Central memory CD8-positive, alpha-beta T cell (primary cell): ENCODE measurements around the gene DENND2C.

Experiments used
- ATAC-seq: fragments of 150-1000 bp; cut with Tn5 transposase; replicated peaks from 2 replicates; pipeline ENCODE4 v1.10.0; 2022; ENCODE audit warnings: mild to moderate bottlenecking, moderate FRiP score, moderate number of reproducible peaks; ENCODE audit not compliant: poor library complexity, severe bottlenecking; ENCODE audit errors: extremely low read depth
- DNase-seq, 2 donors: peaks; one replicate each; pipeline ENCODE4 v3.0.0; 2021; ENCODE audit warnings: low spot score in 2 of 2
- H3K27ac Mint-ChIP-seq: one replicate; pipeline ENCODE4 v1.8.0; 2022; ENCODE audit warnings: low read depth, mild to moderate bottlenecking, moderate library complexity, mixed read lengths
- H3K27me3 Mint-ChIP-seq: one replicate; pipeline ENCODE4 v1.8.0; 2022; ENCODE audit warnings: mixed read lengths
- H3K36me3 Mint-ChIP-seq: one replicate; pipeline ENCODE4 v1.8.0; 2022; ENCODE audit warnings: mild to moderate bottlenecking, moderate library complexity, mixed read lengths; ENCODE audit not compliant: insufficient read depth
- H3K4me1 Mint-ChIP-seq: one replicate; pipeline ENCODE4 v1.8.0; 2022; ENCODE audit warnings: mixed read lengths
- H3K4me3 Mint-ChIP-seq: one replicate; pipeline ENCODE4 v1.8.0; 2022; ENCODE audit warnings: mild to moderate bottlenecking, moderate library complexity, mixed read lengths
- H3K9me3 Mint-ChIP-seq: one replicate; pipeline ENCODE4 v1.8.0; 2022; ENCODE audit warnings: mixed read lengths

The DENND2C gene

GRCh38 chr1:114623364-114623763 is 46.5 kb downstream of the DENND2C start:
- H3K27ac Mint-ChIP-seq, result no peak overlapping the region
- H3K36me3 Mint-ChIP-seq, result peaks cover 2% of the 10 kb centered on the region
- ATAC-seq, result no peak
- H3K9me3 Mint-ChIP-seq, result no peaks in the 10 kb centered on the region
- H3K4me3 Mint-ChIP-seq, result no peak overlapping the region
- DNase-seq, result no peak
- no peaks in the 10 kb centered on the region for H3K4me1 Mint-ChIP-seq
- peaks cover 1% of the 10 kb centered on the region for H3K27me3 Mint-ChIP-seq

- Mint-ChIP-seq H3K36me3 (peaks cover 4% of the 10 kb centered on the region), H3K27me3 (no peaks in the 10 kb centered on the region), H3K27ac (no peak overlapping the region), H3K9me3 (no peaks in the 10 kb centered on the region), H3K4me1 (no peaks in the 10 kb centered on the region), H3K4me3 (no peak overlapping the region)
- DNase-seq (no peak), ATAC-seq (no peak)
Measured at GRCh38 chr1:114620419-114620818, 49.4 kb downstream of the DENND2C start.

GRCh38 chr1:114618606-114619005 is 51.2 kb downstream of the DENND2C start:
- ATAC-seq (no peak), DNase-seq (no peak)
- Mint-ChIP-seq H3K36me3 (peaks cover 4% of the 10 kb centered on the region), H3K27me3 (no peaks in the 10 kb centered on the region), H3K4me1 (no peaks in the 10 kb centered on the region), H3K9me3 (no peaks in the 10 kb centered on the region), H3K27ac (no peak overlapping the region), H3K4me3 (no peak overlapping the region)

- H3K4me3 Mint-ChIP-seq, result no peak overlapping the region
- no peak for DNase-seq
- no peaks in the 10 kb centered on the region for H3K36me3 Mint-ChIP-seq
- H3K9me3 Mint-ChIP-seq, result no peaks in the 10 kb centered on the region
- H3K4me1 Mint-ChIP-seq, result no peaks in the 10 kb centered on the region
- H3K27me3 Mint-ChIP-seq, result no peaks in the 10 kb centered on the region
- ATAC-seq, result no peak
- H3K27ac Mint-ChIP-seq, result no peak overlapping the region
Measured at GRCh38 chr1:114610546-114611245, 59.2 kb downstream of the DENND2C start.

- H3K9me3 Mint-ChIP-seq, result no peaks in the 10 kb centered on the region
- no peak for ATAC-seq
- H3K4me3 Mint-ChIP-seq, result no peak overlapping the region
- H3K4me1 Mint-ChIP-seq, result no peaks in the 10 kb centered on the region
- H3K27ac Mint-ChIP-seq, result no peak overlapping the region
- H3K36me3 Mint-ChIP-seq, result no peaks in the 10 kb centered on the region
- DNase-seq, result no peak
- H3K27me3 Mint-ChIP-seq, result no peaks in the 10 kb centered on the region
Measured at GRCh38 chr1:114609826-114610225, 60.0 kb downstream of the DENND2C start.

- H3K36me3 Mint-ChIP-seq, result no peaks in the 10 kb centered on the region
Measured at GRCh38 chr1:114609026-114609425, 60.8 kb downstream of the DENND2C start.

GRCh38 chr1:114607223-114607622 is 62.6 kb downstream of the DENND2C start:
- no peaks in the 10 kb centered on the region for H3K36me3 Mint-ChIP-seq
- no peak overlapping the region for H3K4me3 Mint-ChIP-seq
- H3K27ac Mint-ChIP-seq, result no peak overlapping the region
- H3K4me1 Mint-ChIP-seq, result no peaks in the 10 kb centered on the region
- no peaks in the 10 kb centered on the region for H3K27me3 Mint-ChIP-seq
- DNase-seq (no peak), ATAC-seq (no peak)
- no peaks in the 10 kb centered on the region for H3K9me3 Mint-ChIP-seq

More at GRCh38 chr1:114609026-114609425, 60.8 kb downstream of the DENND2C start:
- H3K27me3 Mint-ChIP-seq, result no peaks in the 10 kb centered on the region
- no peak overlapping the region for H3K4me3 Mint-ChIP-seq
- H3K27ac Mint-ChIP-seq, result no peak overlapping the region
- no peaks in the 10 kb centered on the region for H3K4me1 Mint-ChIP-seq
- ATAC-seq (no peak), DNase-seq (no peak)
- no peaks in the 10 kb centered on the region for H3K9me3 Mint-ChIP-seq

- Mint-ChIP-seq H3K27me3 (peaks cover 7% of the 10 kb centered on the region), H3K4me3 (no peak overlapping the region), H3K9me3 (no peaks in the 10 kb centered on the region), H3K4me1 (no peaks in the 10 kb centered on the region), H3K27ac (no peak overlapping the region), H3K36me3 (peaks cover 1% of the 10 kb centered on the region)
- DNase-seq (no peak), ATAC-seq (no peak)
Measured at GRCh38 chr1:114597949-114598348, 71.9 kb downstream of the DENND2C start.

GRCh38 chr1:114595602-114596001 is 74.2 kb downstream of the DENND2C start:
- Mint-ChIP-seq H3K36me3 (peaks cover 1% of the 10 kb centered on the region), H3K4me1 (no peaks in the 10 kb centered on the region), H3K27me3 (peaks cover 11% of the 10 kb centered on the region), H3K9me3 (no peaks in the 10 kb centered on the region), H3K4me3 (no peak overlapping the region), H3K27ac (no peak overlapping the region)
- no peak for DNase-seq
- no peak for ATAC-seq

GRCh38 chr1:114594046-114594445 is 75.8 kb downstream of the DENND2C start:
- Mint-ChIP-seq H3K36me3 (peaks cover 1% of the 10 kb centered on the region), H3K9me3 (no peaks in the 10 kb centered on the region), H3K4me3 (no peak overlapping the region), H3K27me3 (peaks cover 11% of the 10 kb centered on the region), H3K27ac (no peak overlapping the region), H3K4me1 (no peaks in the 10 kb centered on the region)
- DNase-seq, result no peak
- ATAC-seq, result no peak

GRCh38 chr1:114589122-114589521 is 80.7 kb downstream of the DENND2C start:
- Mint-ChIP-seq H3K9me3 (no peaks in the 10 kb centered on the region), H3K4me3 (no peak overlapping the region), H3K27me3 (peaks cover 11% of the 10 kb centered on the region), H3K27ac (no peak overlapping the region), H3K4me1 (no peaks in the 10 kb centered on the region), H3K36me3 (peaks cover 1% of the 10 kb centered on the region)
- no peak for ATAC-seq
- DNase-seq, result no peak

- H3K36me3 Mint-ChIP-seq, result peaks cover 1% of the 10 kb centered on the region
- no peak for DNase-seq
- no peak overlapping the region for H3K4me3 Mint-ChIP-seq
- no peak for ATAC-seq
- H3K27me3 Mint-ChIP-seq, result peaks cover 6% of the 10 kb centered on the region
- no peaks in the 10 kb centered on the region for H3K9me3 Mint-ChIP-seq
- no peaks in the 10 kb centered on the region for H3K4me1 Mint-ChIP-seq
- H3K27ac Mint-ChIP-seq, result no peak overlapping the region
Measured at GRCh38 chr1:114588196-114588689, 81.6 kb downstream of the DENND2C start.

- H3K9me3 Mint-ChIP-seq, result no peaks in the 10 kb centered on the region
Measured at GRCh38 chr1:114587203-114587991, 82.5 kb downstream of the DENND2C start.

More at GRCh38 chr1:114587203-114587991, 82.5 kb downstream of the DENND2C start:
- Mint-ChIP-seq H3K27me3 (no peaks in the 10 kb centered on the region), H3K4me1 (no peaks in the 10 kb centered on the region), H3K4me3 (no peak overlapping the region), H3K36me3 (no peaks in the 10 kb centered on the region), H3K27ac (no peak overlapping the region)
- ATAC-seq, result no peak
- DNase-seq, result no peak
